GM21526 (cell line): Measurements from ENCODE around the gene PIK3C2G.
"Not testable (repeated sequence)": the region's sequence is repeated elsewhere in the genome, so short reads cannot be mapped to it uniquely, and the experiment has no call there.

Experiments used
- ATAC-seq: cut with Tn5 transposase; IDR thresholded peaks from one replicate; pipeline ENCODE4 v1.9.1; 2021; ENCODE audit warnings: moderate library complexity; ENCODE audit not compliant: unreplicated experiment, low FRiP score

The PIK3C2G gene, protein sequence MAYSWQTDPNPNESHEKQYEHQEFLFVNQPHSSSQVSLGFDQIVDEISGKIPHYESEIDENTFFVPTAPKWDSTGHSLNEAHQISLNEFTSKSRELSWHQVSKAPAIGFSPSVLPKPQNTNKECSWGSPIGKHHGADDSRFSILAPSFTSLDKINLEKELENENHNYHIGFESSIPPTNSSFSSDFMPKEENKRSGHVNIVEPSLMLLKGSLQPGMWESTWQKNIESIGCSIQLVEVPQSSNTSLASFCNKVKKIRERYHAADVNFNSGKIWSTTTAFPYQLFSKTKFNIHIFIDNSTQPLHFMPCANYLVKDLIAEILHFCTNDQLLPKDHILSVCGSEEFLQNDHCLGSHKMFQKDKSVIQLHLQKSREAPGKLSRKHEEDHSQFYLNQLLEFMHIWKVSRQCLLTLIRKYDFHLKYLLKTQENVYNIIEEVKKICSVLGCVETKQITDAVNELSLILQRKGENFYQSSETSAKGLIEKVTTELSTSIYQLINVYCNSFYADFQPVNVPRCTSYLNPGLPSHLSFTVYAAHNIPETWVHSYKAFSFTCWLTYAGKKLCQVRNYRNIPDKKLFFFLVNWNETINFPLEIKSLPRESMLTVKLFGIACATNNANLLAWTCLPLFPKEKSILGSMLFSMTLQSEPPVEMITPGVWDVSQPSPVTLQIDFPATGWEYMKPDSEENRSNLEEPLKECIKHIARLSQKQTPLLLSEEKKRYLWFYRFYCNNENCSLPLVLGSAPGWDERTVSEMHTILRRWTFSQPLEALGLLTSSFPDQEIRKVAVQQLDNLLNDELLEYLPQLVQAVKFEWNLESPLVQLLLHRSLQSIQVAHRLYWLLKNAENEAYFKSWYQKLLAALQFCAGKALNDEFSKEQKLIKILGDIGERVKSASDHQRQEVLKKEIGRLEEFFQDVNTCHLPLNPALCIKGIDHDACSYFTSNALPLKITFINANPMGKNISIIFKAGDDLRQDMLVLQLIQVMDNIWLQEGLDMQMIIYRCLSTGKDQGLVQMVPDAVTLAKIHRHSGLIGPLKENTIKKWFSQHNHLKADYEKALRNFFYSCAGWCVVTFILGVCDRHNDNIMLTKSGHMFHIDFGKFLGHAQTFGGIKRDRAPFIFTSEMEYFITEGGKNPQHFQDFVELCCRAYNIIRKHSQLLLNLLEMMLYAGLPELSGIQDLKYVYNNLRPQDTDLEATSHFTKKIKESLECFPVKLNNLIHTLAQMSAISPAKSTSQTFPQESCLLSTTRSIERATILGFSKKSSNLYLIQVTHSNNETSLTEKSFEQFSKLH (N-terminal part only)

DNA sequence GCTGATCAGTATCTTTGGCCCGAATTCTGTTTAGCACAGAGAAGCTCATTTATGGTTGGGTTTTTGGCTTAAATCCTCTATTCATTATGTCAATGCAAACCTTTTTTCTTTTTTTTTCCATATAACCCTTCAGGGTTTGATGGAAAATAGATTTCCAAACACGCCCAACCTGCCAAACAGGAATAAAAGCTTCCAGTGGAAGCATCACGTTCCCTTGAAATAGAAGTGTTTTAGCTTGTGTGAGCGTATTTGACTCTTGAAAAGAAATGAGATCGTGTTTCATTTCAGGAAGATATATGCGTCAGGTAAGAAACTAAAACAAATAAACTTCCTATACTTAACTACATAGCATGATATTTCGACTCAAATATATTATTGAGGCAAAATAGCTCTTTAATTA, at the start of gene PIK3C2G:
Gene PIK3C2G (plus strand): TSS at position 246 of the 400 bp plus-strand sequence. CDS start 20,564 bp downstream, outside the sequence.
- no peak for ATAC-seq

DNA sequence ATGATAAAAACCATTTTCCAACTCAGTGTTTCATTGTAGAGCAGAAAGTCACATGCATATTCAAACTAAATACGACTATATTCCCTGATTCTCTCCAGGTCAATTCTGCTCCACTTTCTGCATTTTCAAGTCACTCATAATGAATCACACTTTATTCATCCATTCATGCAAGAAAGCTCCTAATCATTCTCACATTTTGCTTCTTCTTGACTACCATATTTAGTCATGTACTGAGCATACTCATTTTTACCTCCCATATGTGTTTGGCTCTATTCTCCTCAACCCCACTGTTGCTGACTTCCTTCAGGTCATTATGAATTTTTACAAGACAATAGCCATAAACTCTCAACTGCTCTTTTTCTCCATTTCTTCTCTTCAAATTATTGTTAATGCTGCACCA, 43.4 kb upstream of the PIK3C2G start:
- ATAC-seq: no peak

DNA sequence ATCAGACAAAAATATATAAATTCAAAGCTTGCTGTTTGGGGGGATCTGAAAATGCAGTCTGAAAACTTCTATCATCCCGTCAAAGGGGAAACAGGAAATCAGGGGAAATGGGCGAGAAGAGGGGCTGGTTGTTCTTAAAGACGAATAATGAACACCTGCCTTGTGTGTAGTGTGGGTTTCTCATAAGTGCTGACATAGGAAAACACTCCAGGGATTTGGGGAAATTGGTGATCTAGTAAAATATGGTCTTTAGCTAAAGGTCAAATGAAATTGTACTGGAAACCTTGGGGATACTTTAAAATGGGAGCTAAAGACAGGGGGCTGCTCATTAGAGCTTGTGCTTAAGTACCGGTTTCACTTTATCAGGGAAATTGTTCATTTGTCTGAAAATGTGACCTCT, 39.6 kb upstream of the PIK3C2G start:
- ATAC-seq: no peak

DNA sequence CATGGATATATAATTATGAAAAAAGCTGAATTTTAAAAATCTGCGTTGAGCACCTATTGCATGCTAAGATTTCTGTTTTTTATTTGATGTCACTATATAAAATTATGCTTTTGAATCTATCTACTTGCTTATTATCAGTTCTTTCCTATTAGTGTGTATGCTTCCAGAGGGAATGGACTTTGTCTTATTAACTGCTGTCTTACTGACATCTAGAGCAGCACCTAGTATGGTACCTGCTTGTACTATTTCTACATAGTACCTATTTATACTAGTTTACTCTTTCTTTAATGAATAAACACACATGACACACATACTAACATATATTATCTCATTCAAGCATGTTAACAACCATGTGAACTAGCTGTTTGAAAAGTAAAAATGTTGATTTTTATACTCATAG, 38.6 kb upstream of the PIK3C2G start:
- no peak for ATAC-seq

DNA sequence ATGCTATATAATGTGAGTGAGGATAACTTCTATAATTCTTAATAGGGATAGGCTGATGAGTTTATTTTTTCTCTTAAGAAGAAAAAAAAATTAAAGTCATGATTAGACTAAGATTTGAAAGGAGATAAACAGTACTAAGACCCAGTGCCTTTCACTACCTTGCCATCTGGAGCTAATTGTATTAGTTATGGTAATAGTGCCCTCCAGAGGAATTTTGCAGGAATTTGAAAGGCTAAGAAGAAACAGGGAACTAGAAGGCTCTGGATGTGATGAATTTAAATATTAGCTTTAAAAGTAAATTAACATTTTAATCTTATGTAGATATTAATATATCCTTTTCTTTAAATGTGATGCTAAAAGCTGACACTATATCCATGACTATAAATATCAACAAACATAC, 36.6 kb upstream of the PIK3C2G start:
- ATAC-seq: no peak

DNA sequence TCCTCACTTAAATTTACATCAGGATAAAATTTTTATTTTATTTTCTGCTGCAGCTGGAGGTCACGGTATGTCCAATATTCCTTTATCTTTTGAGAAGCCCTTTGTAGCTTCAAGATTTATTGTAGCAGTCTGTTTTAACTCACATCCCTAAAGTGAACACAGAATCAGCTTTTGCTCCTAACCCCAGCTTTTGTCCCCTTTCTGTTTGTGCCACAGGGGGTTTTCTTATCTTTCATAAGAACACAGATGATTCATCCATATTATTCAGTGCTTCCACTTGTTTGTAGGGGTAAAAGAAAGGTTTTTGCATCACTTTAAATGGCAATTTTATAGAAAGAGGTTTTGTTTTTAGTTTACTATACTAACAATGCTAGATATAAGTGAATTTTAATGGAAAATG, 21.8 kb upstream of the PIK3C2G start:
- ATAC-seq: no peak

DNA sequence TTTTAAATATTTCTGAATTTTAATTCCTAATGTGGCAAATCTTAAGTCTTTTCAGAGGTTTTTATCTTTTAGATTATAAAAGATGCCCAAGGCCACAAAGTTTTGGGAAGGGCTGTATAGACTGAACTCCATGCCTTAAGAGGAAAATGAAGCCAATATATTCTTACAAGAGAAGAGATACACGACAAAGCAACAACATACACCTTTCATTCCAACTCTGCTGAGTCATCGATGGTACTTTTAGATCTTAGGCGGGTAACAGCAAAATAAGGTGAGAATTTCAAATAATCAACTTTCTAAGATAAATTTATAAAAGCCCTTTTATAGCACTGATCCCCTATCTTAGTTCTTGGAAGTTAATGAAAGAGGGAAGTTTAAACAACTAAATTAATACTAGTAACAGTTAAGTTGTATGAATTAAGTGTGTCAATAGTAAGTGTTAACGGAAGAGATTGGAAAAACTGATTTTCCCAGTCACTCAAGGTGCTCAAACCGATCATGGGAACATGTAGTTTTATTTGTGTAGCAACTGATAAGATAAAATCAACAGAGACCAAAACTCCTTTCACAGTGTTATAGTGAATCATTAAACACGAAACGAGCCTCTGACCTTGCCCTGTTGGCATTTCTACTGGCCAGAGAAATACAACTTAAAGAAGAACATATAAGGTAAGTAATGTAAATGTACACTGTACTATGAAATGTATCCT, 18.8 kb upstream of the PIK3C2G start:
- ATAC-seq: no peak

DNA sequence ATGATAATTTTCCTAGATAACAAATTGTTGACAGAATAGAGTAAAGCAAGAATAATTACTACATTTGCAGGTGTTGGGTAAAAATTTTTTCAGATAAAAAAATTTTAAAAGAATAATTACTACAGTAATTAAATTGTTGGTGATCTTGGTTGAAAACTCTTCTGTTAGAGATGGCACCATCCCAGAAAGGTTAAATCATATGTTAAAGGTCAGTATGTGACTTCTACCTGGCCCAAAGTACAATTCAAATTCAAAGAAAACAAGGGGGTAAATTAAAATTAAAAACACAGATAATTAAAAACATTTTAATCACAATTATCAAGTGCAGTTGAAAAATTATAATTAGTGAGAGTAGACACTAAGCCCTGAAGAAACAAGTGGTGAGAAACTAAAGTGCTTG, 18.1 kb upstream of the PIK3C2G start:
- ATAC-seq: no peak

DNA sequence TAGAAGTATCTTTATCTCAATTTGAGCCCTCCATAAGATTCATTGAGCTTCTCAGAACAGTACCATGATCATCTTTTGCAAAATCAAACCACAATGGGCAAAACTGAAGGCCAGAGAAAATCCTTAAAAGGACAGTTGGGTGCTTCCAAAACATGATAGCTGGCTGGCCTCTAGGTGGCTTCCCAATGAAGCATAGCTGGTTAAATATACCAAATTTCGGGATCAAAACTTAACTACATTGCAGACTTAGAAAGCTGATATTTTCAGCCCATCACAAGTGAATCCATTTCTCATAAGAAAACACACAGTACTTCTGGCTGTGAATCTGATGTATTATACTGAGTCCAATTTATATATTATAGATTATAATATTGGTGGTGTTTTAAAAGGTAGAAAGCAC, 15.3 kb upstream of the PIK3C2G start:
- ATAC-seq: no peak

DNA sequence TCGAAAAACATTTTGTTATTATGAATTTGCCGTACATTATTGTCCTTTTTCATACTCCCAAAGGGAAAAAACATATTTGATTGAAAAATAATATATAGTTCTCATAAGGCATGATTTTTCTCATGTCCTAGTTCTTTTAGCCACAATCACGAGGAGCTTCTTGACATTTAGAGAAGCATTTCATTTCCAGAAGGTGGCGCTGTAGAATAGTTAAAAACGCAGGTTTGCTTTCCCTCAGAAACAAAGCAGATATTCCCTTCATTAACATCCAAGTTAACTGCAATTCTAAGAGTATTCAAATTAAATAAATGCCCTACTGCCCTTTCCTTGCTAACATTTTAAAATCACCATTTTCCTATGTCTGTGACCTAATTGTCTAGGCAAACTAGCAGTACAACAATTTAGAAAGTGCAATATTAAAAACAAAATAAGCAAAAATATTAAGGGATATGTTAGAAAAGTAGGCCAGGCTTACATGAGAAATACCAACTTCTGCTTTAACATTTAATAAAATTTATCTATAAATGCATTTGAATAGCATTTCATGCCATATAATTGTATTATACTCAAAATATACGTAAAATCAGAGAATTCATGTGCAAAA, 10.9 kb upstream of the PIK3C2G start:
- ATAC-seq: no peak

DNA sequence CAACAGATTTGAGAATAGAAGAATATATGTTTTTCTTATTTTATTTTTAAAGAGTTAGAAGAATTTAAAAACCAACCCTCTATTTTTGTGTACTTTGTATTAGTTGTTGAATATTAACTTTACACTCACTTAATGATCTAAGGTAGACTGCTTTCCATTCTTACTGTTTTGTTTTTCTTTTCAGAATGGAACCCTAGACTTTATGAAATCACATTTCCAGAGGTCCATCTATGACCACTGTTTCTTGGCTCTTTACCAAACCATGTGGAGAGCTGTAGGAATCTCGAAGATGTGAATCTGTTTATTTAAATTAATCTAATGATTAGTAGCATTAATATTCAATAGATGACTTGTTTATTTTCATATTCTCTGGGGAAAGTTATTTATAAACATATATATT, 7.2 kb upstream of the PIK3C2G start:
- no peak for ATAC-seq

DNA sequence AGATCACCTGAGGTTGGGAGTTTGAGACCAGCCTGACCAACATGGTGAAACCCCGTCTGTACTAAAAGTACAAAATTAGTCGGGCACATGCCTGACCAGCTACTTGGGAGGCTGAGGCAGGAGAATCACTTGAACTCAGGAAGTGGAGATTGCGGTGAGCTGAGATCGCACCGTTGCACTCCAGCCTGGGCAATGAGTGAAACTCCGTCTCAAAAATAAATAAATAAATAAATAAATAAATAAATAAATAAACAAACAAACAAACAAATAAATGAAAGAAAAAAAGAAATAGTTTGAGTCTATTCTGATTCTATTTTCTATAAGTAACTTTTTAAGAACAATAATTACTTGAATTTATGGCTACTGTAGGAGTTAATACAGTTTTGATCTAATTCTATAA, 6.3 kb upstream of the PIK3C2G start:
- ATAC-seq: not testable (repeated sequence)

DNA sequence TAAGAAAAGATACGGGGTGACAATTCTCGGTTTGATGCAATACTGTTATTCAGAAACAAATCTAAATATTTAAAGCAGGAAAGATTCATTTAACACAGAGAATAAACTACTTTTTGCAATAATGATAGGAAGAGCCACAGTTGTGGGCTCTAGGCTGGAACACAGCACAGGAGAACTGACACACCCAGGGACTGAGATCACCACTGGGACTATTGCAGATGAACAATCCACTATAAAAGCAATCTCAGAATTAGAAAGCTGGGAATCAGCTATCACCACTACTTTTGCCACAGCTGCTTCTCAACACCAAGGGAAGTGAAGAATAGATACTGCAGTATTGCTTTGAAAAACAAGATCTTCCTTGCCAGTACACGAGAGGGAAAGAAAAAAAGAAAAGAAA, 4.1 kb upstream of the PIK3C2G start:
- no peak for ATAC-seq

DNA sequence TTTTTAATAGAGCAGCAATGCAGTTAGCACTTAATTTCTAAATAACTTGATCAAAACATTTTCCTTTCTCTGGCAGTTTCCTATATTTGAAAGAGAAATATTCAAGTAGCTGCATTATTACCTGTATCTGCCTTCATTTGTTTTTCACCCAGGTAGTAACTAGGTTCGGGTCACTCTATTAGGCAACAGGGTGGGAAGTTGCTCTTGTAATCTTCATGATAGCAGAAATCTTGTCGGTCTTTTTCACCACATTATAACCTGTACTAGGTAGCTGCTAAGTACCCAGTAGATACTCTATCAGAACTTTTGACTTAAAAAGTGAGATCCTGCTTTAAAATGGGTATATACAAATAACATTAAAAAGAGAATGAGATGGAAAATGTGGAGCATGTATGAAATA, 2.4 kb upstream of the PIK3C2G start:
- ATAC-seq: no peak

DNA sequence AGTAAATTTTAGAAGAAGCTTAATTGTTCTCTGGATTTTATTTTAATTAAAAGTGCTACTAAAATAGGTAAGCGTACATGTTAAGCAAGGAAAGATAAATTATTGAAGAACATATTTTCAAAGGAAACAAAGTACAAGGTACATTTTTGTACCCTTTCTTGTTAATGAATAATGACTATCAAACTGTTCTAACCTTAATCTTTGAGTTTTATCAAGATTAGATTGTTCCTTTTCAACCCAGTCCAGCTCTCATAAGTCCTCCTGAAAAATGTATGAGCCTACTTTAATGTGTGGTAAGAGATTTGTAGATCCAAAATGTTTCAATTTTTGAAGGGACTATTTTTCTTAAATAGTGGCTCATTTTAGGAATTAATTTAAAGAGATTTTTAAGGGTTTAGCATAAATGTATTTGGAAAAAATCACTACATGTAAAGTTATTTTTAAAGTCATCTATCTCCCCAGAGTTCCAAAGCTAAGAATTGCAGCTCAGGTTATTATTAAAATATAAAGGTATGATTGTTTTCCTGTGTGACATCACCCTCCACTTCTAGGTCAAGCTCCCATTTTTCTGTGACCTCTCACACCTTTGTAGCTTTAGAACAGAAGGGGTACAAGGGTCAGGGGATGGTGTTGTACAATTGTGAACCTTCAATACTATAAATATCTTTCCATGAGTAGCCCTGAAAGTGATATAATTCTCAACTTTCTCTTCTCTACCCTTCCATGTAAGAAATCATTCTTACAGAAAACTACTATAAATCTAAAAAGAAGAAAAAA, 1.2 kb upstream of the PIK3C2G start:
- ATAC-seq: no peak

DNA sequence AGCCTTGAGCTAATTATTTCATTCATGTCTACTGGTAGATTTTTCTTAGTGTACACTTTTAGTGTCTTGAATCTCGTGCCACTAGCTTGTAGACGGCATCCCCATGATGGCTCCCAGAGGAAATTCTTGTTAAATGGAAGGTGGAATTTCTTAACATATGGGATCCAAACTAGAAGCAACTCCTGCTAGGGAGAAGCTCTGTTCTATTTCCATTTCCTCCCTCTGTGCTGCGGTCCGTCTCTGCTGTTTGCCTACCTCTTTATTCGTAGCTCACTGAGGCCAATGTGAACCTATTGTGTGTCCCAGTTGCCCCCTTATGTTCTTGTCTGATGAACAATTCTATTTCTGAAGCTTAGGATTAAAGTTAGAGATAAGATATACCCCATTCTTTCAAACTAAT, 588 bp downstream of the PIK3C2G start:
- no peak for ATAC-seq

DNA sequence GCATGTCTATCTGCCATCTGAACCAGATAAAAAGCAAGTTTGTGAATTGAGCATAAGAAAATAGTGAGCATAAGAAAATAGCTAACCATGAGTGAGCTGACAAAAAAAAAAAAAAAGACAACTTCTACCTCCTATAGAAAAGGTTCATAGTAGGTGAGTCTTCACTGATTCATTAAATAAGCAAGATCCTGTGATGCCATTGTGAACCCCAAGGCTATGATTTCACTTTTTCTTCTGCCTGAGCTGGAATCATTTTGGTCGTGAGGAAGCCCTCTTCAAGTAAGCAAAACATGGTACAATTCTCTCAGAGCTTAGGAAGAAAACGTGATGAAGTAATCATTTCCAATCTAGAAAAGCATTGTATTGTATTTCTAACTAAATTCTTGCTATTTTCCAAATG, 1.2 kb downstream of the PIK3C2G start:
- ATAC-seq: no peak

DNA sequence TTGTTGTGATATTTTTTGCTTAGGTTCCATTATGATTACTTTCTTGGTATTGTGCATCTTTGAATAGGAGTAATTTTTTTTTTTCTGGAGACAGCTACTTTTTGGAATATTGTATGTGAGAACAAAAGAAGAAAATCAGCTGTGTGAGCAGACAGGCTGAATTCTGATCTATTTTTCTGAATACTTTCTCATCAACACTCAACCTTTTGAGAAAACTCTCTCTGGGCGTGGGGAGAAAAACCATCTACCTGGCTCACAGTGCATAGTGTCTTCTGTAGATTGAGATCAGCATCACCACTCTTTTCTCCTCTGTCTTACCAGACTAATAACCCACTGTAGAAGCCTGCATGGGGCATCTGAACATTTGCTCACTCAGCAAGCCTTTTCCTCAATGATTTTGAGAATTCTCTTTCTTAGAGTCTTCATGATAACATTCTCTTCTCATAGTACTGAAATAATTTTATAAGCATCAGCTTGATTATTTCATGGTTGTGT, 3.3 kb downstream of the PIK3C2G start:
- no peak for ATAC-seq
